GM23338 (cell line): ENCODE results near the gene TMEM121.

ENCODE experiments used
- CREB1 ChIP-seq: fragments of 250-450 bp; sonication (Bioruptor Pico); IDR thresholded peaks from 2 replicates; pipeline ENCODE4 v1.5.0; 2020; ENCODE audit warnings: low read depth, mild to moderate bottlenecking, moderate library complexity
- CTCF ChIP-seq, 2 experiments: fragments of 200-600 bp in 1 of 2; sonication (generic) in 1 of 2; conservative IDR thresholded peaks; 2 replicates each; pipeline versions ENCODE4 v1.5.1 to v1.6.1; 2016 to 2017; ENCODE audit warnings: antibody characterized with exemption in 2 of 2, low read depth in 2 of 2, mild to moderate bottlenecking in 2 of 2, moderate library complexity in 1 of 2
- ETS1 ChIP-seq: IDR thresholded peaks from 2 replicates; pipeline ENCODE4 v1.6.1; 2016; ENCODE audit warnings: antibody characterized with exemption
- EZH2 ChIP-seq: fragments of 200-600 bp; sonication (generic); IDR thresholded peaks from one replicate; pipeline ENCODE4 v1.8.0; 2017; ENCODE audit warnings: antibody characterized with exemption, mild to moderate bottlenecking, low read depth; ENCODE audit not compliant: unreplicated experiment
- EZH2phosphoT487 ChIP-seq: fragments of 200-600 bp; sonication (generic); IDR thresholded peaks from one replicate; pipeline ENCODE4 v1.8.1; 2018; ENCODE audit warnings: antibody characterized with exemption; ENCODE audit not compliant: unreplicated experiment
- NANOG ChIP-seq: IDR thresholded peaks from 2 replicates; pipeline ENCODE4 v1.6.1; 2016; ENCODE audit warnings: antibody characterized with exemption, borderline replicate concordance
- POLR2AphosphoS5 ChIP-seq: IDR thresholded peaks from 2 replicates; pipeline ENCODE4 v1.6.1; 2016; ENCODE audit warnings: antibody characterized with exemption, low read depth
- REST ChIP-seq: IDR thresholded peaks from one replicate; pipeline ENCODE4 v1.6.1; 2018; ENCODE audit warnings: antibody characterized with exemption; ENCODE audit not compliant: unreplicated experiment
- STAT1 ChIP-seq: IDR thresholded peaks from one replicate; pipeline ENCODE4 v1.6.1; 2016; ENCODE audit warnings: antibody characterized with exemption; ENCODE audit not compliant: unreplicated experiment
- ZNF331 ChIP-seq: fragments of 250-450 bp; sonication (Bioruptor Pico); IDR thresholded peaks from 2 replicates; pipeline ENCODE4 v1.5.0; 2020; ENCODE audit warnings: low read depth, mild to moderate bottlenecking, moderate library complexity

GRCh38 chr14:105477660-105478397, 48.6 kb upstream of the TMEM121 start:
- TF ChIP-seq CTCF (conservative IDR thresholded peaks at IDR 0.05; ENCODE audit: low read depth in 2 of 2), result no peak
- TF ChIP-seq EZH2, result peak; percentile 83
- no peak for TF ChIP-seq REST
- TF ChIP-seq EZH2phosphoT487, result peak; percentile 54
- TF ChIP-seq POLR2AphosphoS5, result no peak
- no peak for TF ChIP-seq ZNF331 (CRISPR knock-in tag)
- TF ChIP-seq NANOG, result no peak
- TF ChIP-seq STAT1, result no peak
- TF ChIP-seq ETS1, result no peak
- no peak for TF ChIP-seq CREB1
